ENCODE data around the gene MAML2. TPM values are rescaled to one million over a fixed set of nuclear protein-coding genes. Genes with fewer than 3 reads are reported as not detected.

Gene MAML2
- total and polyA plus RNA-seq, 2 donors: 7.9 to 9.8 TPM

DNA sequence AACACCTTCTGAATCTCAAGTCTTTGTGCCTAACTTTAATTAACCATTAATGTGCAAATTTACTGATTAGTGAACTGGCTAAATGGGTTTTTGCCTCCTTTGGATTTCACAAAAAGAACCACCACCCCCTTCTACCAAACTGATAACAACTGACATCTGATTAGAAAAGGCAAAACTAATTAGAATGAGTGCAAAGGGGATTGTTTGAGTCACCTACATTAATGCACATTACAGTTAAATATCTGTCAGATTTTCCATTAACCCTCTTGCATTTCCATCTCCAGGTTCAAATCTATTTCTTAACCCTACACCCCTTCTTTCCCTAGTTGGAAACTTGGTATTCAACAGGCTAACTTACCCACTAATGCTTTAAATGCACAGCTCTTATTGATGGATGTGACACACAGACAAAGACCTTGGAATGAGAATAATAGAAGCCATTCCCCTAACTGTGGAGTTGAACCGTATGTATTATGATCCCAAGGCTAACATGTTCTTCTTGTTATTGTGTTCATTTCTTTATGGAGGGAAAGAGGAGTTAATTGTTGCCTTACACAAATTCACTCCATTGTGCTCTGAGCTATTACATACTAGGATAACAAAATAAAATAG is 257.6 kb downstream of the MAML2 start:
- Histone ChIP-seq H3K9me3 (ENCODE audit: control insufficient read depth in 2 of 2, insufficient read depth in 1 of 2, low read length in 1 of 2) (no peaks in the 10 kb centered on the region), H3K4me3 (ENCODE audit: low read length in 2 of 2) (no peak overlapping the region), H3K27ac (ENCODE audit: low read depth in 1 of 2, low read length in 1 of 2) (no peak overlapping the region), H3K27me3 (ENCODE audit: control insufficient read depth in 2 of 2, insufficient read depth in 1 of 2, low read length in 1 of 2) (no peaks in the 10 kb centered on the region), H3K36me3 (ENCODE audit: control insufficient read depth in 2 of 2, insufficient read depth in 2 of 2, low read length in 1 of 2) (no peaks in the 10 kb centered on the region), H3K4me1 (ENCODE audit: control insufficient read depth in 2 of 2, insufficient read depth in 2 of 2, low read length in 2 of 2) (no peaks in the 10 kb centered on the region)
- DNase-seq (ENCODE audit: low read depth in 6 of 9, low spot score in 9 of 9): no peak
- WGBS: 95% methylated on average over 1 of the region's 1 CpG

DNA sequence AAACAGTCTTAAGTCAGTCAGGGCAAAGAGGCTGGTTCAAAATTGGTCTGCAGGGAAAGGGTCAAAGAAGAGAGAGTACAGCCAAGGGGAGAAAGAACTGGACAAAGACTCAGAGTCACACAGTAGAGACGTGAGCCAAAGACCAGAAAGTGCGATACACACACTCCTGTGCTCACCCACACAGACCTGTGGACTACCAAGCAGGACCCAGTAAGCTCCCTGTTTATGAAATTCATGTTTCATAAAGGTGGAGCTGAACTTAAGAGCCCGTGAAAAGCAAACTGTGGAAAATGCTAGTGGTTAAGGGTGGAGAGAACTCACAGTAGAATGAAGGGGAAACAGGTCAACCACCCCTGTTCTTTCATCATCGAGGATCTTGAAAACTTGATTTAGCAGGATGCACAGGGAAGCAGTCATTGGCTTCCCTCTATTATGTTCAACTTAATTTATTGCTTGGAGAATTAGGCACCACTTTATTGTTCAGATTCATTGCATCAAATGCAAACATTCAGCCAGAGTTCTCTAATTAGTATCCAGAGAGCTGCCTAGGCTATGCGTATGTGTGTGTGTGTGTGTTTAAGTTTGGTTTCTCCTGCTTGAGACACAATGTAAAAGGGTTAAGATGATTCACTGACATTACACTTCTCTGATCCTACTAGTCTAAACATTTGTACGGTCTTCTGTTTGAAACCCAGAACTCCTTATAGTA is 258.2 kb downstream of the MAML2 start:
- Histone ChIP-seq H3K27ac (ENCODE audit: low read depth in 1 of 2, low read length in 1 of 2) (no peak overlapping the region), H3K4me1 (ENCODE audit: control insufficient read depth in 2 of 2, insufficient read depth in 2 of 2, low read length in 2 of 2) (no peaks in the 10 kb centered on the region), H3K36me3 (ENCODE audit: control insufficient read depth in 2 of 2, insufficient read depth in 2 of 2, low read length in 1 of 2) (no peaks in the 10 kb centered on the region), H3K4me3 (ENCODE audit: low read length in 2 of 2) (no peak overlapping the region), H3K27me3 (ENCODE audit: control insufficient read depth in 2 of 2, insufficient read depth in 1 of 2, low read length in 1 of 2) (no peaks in the 10 kb centered on the region), H3K9me3 (ENCODE audit: control insufficient read depth in 2 of 2, insufficient read depth in 1 of 2, low read length in 1 of 2) (no peaks in the 10 kb centered on the region)
- DNase-seq (ENCODE audit: low read depth in 6 of 9, low spot score in 9 of 9): no peak
- WGBS: 79% methylated on average over 6 of the region's 6 CpGs

DNA sequence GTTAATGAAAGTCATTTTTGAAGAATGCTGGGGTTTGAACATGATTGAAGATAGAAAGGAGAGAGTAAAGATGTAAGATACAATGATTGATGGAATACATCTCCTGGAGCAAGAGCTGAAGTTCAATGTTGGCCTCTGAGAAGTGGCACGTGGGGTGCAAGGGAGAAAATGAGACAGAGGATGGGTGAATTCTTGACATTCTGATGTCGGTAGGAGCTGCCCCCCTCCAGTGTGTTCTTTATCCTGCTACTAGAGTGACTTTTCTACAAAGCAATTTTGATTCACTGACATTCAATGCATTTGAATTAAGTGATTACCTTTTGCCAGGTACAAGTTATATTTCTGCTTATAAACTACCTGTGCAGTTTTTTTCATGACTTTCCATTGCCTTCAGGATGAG is 260.1 kb downstream of the MAML2 start:
- no peak for DNase-seq (ENCODE audit: low read depth in 6 of 9, low spot score in 9 of 9)
- Histone ChIP-seq H3K36me3 (ENCODE audit: control insufficient read depth in 2 of 2, insufficient read depth in 2 of 2, low read length in 1 of 2) (no peaks in the 10 kb centered on the region), H3K9me3 (ENCODE audit: control insufficient read depth in 2 of 2, insufficient read depth in 1 of 2, low read length in 1 of 2) (no peaks in the 10 kb centered on the region), H3K4me3 (ENCODE audit: low read length in 2 of 2) (no peak overlapping the region), H3K27ac (ENCODE audit: low read depth in 1 of 2, low read length in 1 of 2) (no peak overlapping the region), H3K4me1 (ENCODE audit: control insufficient read depth in 2 of 2, insufficient read depth in 2 of 2, low read length in 2 of 2) (no peaks in the 10 kb centered on the region), H3K27me3 (ENCODE audit: control insufficient read depth in 2 of 2, insufficient read depth in 1 of 2, low read length in 1 of 2) (no peaks in the 10 kb centered on the region)
- 99% methylated on average over 2 of the region's 2 CpGs for WGBS

DNA sequence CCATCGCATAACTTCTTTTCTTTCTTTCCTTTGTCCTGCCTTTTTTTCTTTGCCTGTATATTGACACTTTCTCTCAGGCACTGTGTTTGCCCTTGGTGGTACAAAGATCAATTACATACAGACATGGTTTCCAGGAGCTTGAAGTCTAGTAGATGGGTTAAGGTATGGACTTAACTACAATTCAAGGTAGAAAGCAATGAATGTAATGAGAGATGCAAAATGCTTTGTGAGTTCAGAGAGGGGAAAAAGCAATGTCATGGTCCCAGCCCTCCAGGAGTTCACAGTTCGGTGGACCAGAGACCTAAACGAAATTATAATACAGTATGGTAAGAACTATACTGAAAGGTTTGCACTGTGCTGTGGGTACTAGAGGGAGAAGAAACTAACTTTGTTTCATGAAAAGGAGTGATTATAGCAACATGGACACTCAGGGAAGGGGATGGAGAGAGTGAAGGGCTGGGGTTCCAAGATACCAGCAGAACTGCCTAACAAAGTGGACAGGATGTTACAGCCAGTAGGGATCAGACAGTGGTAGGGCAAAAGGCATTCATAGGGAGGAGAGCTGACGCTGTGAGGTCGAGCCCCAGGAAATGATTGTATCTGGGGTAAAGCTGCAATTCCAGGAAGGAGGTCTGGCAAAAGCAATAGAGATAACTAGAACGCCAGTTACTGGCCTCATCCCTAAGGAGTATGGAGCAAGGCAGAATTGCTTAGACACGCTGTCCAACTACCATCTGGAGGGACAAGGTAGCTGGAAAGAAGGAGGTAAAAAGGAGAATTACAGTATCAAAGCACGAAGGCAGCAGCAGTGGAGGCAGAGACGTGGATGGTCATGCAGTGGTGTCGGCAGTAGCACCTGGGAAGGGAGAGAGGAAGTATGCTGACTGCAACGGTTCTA is 260.7 kb downstream of the MAML2 start:
- WGBS: 94% methylated on average over 11 of the region's 11 CpGs
- H3K36me3 ChIP-seq (ENCODE audit: control insufficient read depth in 2 of 2, insufficient read depth in 2 of 2, low read length in 1 of 2): no peaks in the 10 kb centered on the region
- DNase-seq (ENCODE audit: low read depth in 6 of 9, low spot score in 9 of 9): no peak

DNA sequence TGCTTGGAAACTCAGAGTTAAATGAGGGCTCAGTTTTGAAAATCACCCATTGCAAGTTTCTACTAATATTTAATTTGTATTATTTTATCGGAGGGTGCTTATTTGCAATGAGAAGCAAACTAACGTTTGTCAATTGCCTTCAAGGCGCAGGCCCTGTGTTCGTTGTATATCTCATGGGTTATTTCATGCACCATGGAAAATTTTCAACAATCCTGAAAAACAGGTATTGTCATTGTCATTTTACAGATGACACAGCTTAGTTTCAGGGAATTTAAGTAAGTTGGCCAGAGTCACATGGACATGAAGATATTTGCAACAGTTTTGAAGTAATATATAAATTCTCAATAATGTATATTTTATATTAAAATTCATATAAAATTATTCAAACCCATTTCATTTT is 261.4 kb downstream of the MAML2 start:
- Histone ChIP-seq H3K27me3 (ENCODE audit: control insufficient read depth in 2 of 2, insufficient read depth in 1 of 2, low read length in 1 of 2) (no peaks in the 10 kb centered on the region), H3K4me3 (ENCODE audit: low read length in 2 of 2) (no peak overlapping the region), H3K9me3 (ENCODE audit: control insufficient read depth in 2 of 2, insufficient read depth in 1 of 2, low read length in 1 of 2) (no peaks in the 10 kb centered on the region), H3K36me3 (ENCODE audit: control insufficient read depth in 2 of 2, insufficient read depth in 2 of 2, low read length in 1 of 2) (no peaks in the 10 kb centered on the region), H3K4me1 (ENCODE audit: control insufficient read depth in 2 of 2, insufficient read depth in 2 of 2, low read length in 2 of 2) (no peaks in the 10 kb centered on the region), H3K27ac (ENCODE audit: low read depth in 1 of 2, low read length in 1 of 2) (no peak overlapping the region)
- 88% methylated on average over 4 of the region's 4 CpGs for WGBS
- no peak for DNase-seq (ENCODE audit: low read depth in 6 of 9, low spot score in 9 of 9)

More for the DNA sequence above, 260.7 kb downstream of the MAML2 start:
- no peaks in the 10 kb centered on the region for H3K9me3 ChIP-seq (ENCODE audit: control insufficient read depth in 2 of 2, insufficient read depth in 1 of 2, low read length in 1 of 2)
- no peaks in the 10 kb centered on the region for H3K4me1 ChIP-seq (ENCODE audit: control insufficient read depth in 2 of 2, insufficient read depth in 2 of 2, low read length in 2 of 2)
- H3K27ac ChIP-seq (ENCODE audit: low read depth in 1 of 2, low read length in 1 of 2): no peak overlapping the region
- H3K27me3 ChIP-seq (ENCODE audit: control insufficient read depth in 2 of 2, insufficient read depth in 1 of 2, low read length in 1 of 2): no peaks in the 10 kb centered on the region
- H3K4me3 ChIP-seq (ENCODE audit: low read length in 2 of 2): no peak overlapping the region

DNA sequence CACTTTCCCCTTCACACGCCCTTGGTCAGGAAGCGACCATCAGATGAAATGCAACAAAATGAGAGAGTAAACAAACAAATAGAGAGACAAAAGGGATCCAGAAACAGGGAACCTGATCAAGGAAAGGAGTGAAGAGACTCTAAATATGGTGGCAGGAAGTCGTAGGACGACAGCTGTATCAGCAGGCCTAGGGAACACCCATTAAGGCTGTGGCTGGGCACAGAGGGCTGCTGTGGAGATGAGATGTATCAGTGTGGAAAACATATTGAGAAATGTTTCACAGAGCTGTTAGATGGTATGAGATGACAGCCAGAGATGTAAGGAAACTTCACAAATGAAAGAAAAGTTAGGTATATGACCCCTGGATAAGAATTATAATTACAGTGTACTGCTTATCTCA is 263.3 kb downstream of the MAML2 start:
- no peak overlapping the region for H3K27ac ChIP-seq (ENCODE audit: low read depth in 1 of 2, low read length in 1 of 2)
- no peak overlapping the region for H3K4me3 ChIP-seq (ENCODE audit: low read length in 2 of 2)
- H3K9me3 ChIP-seq (ENCODE audit: control insufficient read depth in 2 of 2, insufficient read depth in 1 of 2, low read length in 1 of 2): no peaks in the 10 kb centered on the region
- no peaks in the 10 kb centered on the region for H3K4me1 ChIP-seq (ENCODE audit: control insufficient read depth in 2 of 2, insufficient read depth in 2 of 2, low read length in 2 of 2)
- no peak for DNase-seq (ENCODE audit: low read depth in 6 of 9, low spot score in 9 of 9)
- no peaks in the 10 kb centered on the region for H3K27me3 ChIP-seq (ENCODE audit: control insufficient read depth in 2 of 2, insufficient read depth in 1 of 2, low read length in 1 of 2)
- 97% methylated on average over 4 of the region's 4 CpGs for WGBS
- no peaks in the 10 kb centered on the region for H3K36me3 ChIP-seq (ENCODE audit: control insufficient read depth in 2 of 2, insufficient read depth in 2 of 2, low read length in 1 of 2)

DNA sequence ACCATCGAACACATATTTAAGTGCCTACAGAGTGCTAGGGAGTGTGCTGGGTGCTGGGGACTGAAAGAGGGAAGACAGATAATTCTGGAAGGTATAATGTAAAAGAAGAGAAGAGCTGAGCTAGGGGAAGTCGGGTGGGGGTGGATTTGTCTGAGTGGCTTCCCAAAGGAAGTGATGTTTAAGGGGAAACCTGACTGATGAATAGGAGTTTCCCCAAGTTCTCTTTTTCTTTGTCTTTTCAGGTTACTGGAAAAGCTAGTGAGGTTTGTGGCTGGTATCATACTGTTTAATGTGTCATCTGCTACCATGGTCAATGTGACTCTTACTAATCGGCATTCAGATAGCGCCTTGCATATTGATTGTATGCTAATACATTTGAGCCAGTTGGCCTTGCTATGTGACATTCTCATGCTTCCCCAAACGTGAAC is 267.4 kb downstream of the MAML2 start:
- H3K9me3 ChIP-seq (ENCODE audit: control insufficient read depth in 2 of 2, insufficient read depth in 1 of 2, low read length in 1 of 2): peaks cover 0 to 2% of the 10 kb centered on the region in 2 donors
- H3K27ac ChIP-seq (ENCODE audit: low read depth in 1 of 2, low read length in 1 of 2): no peak overlapping the region
- H3K4me3 ChIP-seq (ENCODE audit: low read length in 2 of 2): no peak overlapping the region
- no peaks in the 10 kb centered on the region for H3K4me1 ChIP-seq (ENCODE audit: control insufficient read depth in 2 of 2, insufficient read depth in 2 of 2, low read length in 2 of 2)
- H3K27me3 ChIP-seq (ENCODE audit: control insufficient read depth in 2 of 2, insufficient read depth in 1 of 2, low read length in 1 of 2): no peaks in the 10 kb centered on the region
- WGBS: 91% methylated on average over 5 of the region's 5 CpGs
- H3K36me3 ChIP-seq (ENCODE audit: control insufficient read depth in 2 of 2, insufficient read depth in 2 of 2, low read length in 1 of 2): no peaks in the 10 kb centered on the region
- DNase-seq (ENCODE audit: low read depth in 6 of 9, low spot score in 9 of 9): no peak

DNA sequence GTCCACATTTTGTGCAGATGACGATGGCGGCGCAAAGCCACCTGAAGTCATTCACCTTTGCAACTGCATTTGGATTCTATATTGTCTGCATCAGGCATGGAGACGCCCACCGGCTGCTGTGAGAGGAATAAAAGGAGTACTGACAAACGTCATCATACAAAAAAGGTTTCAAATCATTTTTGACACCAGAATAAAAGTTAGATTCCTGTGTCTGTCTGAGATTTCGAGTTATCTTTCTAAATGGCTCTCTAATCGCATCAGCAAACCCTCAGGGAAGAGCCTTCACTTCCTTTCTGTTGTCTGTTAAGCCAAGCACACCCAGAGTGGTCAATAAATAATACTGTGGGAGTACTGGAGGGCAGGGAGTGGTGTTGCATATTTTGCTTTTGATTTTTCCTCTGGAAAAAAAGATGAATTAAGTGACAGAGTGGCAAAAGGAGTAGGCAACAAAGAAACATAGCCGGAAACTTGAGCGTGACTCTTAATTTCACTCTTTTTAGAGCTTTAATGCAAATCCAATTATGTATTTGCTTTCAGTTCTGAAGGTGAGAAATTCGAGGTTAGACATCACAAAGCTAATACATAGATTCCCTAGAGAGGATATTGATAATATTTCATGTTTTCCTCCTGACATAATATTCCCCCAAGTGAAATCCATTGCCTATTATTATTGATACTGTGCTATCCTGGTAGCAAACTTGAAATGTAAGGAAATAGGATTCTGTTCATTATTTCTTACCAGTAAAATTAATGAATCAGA is 268.3 kb downstream of the MAML2 start:
- Histone ChIP-seq H3K4me3 (ENCODE audit: low read length in 2 of 2) (no peak overlapping the region), H3K9me3 (ENCODE audit: control insufficient read depth in 2 of 2, insufficient read depth in 1 of 2, low read length in 1 of 2) (peaks cover 0 to 5% of the 10 kb centered on the region in 2 donors), H3K27ac (ENCODE audit: low read depth in 1 of 2, low read length in 1 of 2) (no peak overlapping the region), H3K27me3 (ENCODE audit: control insufficient read depth in 2 of 2, insufficient read depth in 1 of 2, low read length in 1 of 2) (no peaks in the 10 kb centered on the region), H3K36me3 (ENCODE audit: control insufficient read depth in 2 of 2, insufficient read depth in 2 of 2, low read length in 1 of 2) (no peaks in the 10 kb centered on the region), H3K4me1 (ENCODE audit: control insufficient read depth in 2 of 2, insufficient read depth in 2 of 2, low read length in 2 of 2) (no peaks in the 10 kb centered on the region)
- DNase-seq (ENCODE audit: low read depth in 6 of 9, low spot score in 9 of 9): no peak
- WGBS: 96% methylated on average over 11 of the region's 11 CpGs

Measured in thymus (tissue), 11 donors.